HK-2 (cell line): ENCODE measurements around the gene RASA3.
"Not testable (repeated sequence)": the region's sequence is repeated elsewhere in the genome, so short reads cannot be mapped to it uniquely, and the experiment has no call there.

Experiments
- DNase-seq: peaks from one replicate; pipeline ENCODE4 v3.0.0-alpha.2; 2018; ENCODE audit not compliant: unreplicated experiment

RASA3 gene

GRCh38 chr13:114081761-114082681 lies 50.4 kb downstream of the RASA3 start:
- no peak for DNase-seq

- DNase-seq: no peak
These were observed 51.5 kb downstream of the RASA3 start for GRCh38 chr13:114080739-114081561.

DNA sequence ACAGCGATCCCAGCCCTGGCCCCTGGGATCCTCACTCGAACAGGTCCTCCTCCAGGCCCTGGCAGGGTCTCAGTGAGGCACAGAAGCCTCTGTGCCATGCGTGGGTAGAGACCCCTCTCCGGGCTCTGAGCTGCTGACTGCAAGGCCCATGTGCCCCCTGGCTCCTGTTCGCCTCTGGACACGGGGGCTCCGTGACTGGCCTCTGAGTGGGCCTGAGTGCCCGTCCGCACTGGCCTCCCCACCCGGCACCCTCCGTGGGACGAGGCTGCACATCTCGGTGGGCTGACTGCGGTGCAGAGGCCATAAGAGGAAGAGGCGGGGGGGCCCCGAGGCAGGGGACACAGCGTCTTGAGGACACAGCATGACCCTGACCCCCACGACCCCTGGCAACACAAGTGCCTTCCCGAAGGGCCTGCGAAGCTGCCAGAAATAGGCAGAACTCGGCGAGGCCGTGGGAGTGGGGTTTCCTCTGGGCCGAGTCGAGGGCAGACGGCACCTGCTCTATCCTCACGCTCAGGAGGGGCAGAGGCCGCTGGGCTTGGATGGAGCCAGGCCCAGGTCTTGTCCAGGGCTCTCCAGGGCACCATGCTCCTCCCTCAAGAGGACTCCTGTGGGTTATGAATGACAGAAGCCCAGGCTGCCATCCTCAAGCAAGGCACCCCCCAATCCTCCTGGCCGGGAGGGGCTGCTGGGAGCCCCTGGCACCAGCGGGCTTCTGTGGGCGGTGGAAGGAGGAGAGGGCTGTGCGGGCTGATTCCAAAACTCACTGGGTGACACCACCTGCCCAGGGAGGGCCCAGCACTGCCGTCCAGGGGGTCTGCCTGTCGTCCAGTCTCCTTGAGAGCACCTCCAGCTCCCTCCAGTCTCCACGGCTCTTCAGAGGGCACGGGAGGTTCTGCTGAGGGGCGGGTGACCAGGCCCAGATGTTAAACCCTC lies 52.6 kb downstream of the RASA3 start:
- DNase-seq: no peak

DNA sequence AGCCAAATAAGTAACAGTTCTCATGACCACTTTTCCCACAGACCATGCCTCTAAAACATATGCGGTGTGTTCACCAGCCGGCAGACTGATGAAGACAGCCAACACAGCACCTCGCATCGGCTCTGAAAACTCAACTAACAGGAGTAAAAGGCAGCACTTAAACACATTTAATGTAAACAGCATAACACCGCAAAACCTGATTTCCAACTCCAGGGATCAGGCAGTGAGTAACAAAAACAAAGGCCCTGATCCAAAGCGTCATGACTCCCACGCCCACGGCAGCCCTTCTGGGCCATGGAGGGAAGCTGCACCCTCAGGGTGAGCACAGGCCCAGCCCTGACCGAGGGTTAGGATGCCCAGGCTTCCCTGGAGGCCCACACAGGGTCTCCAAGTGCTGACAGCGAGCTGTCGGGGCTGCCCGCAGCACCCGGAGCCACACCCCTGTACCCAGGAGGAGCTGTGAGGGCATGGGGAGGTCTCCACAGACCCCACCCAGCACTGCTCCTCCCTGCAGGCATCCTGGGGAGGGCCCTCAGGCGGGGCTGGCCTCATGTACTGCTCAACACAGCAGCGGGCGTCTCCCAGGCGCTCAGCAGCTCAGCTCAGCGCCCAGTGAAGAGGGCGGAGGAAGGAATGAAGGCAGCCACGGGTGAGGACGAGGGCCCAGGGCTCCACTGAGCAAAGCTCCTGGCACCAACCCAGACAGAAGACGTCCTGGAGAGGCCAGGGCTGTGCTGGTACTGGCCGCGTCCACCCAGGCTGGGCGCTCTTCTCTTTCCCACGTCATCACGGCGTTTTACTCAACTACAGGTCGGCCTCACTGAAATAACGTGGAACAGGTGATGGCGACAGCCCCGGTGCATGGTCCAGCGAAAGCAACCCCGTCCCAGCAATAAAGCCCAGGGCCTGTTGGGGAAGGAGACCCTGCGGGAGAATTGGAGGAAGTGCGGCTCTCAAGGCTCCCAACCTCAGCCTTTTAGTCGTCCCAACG lies 53.7 kb downstream of the RASA3 start:
- no peak for DNase-seq

DNA sequence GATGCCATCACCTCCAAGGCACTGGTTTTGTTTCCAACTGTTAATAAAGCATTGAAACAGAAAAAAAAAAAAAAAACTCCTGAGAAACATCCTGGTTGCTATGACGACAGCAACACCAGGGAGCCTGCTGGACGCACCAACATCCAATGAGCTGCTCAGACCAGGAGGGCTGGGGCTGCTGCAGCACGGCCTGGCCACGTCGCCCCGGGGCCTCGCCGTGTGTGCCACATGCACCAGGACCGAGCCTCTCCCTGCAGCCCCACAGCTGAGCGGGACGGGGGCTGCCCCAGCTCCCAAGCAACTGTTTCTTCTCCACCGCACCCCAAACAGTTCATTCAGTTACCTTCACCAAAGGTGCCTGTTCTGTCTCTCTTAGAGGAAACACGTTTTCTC lies 54.5 kb downstream of the RASA3 start:
- no peak for DNase-seq

- no peak for DNase-seq
These were observed 55.1 kb downstream of the RASA3 start for GRCh38 chr13:114077099-114077932.

GRCh38 chr13:114076329-114077090 lies 55.9 kb downstream of the RASA3 start:
- DNase-seq: no peak

- DNase-seq: not testable (repeated sequence)
These were observed 56.6 kb downstream of the RASA3 start for GRCh38 chr13:114075811-114076210.

DNA sequence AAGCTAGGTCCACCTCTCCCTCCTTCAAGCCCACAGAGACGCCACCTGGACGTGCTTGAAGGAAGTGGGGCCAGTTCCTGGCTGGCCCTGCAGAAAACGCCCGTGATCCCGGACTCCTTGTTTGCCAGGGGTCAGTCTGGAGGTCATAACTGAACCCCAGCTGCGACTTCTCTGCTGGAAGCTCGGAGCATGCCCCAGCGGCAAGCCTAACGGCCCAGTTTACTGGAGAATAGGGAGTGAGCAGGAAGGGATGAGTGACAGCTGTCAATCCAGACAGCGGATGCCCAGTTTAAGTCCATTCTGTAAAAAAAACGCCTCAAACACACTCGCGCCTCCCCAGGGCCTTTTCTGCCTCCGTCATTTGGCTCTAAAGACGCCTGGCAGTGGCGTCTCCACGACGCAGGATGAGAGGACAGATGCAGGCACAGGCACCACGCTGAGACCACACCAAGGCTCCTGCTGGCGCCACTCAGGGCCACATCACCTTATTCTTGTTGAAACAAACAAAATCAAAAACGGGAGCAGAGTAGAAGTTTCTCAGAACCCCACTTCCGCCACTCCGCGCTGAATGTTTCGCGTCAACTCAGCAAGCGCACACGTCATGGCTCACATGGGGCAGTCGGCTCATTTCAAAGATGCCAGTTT lies 57.6 kb downstream of the RASA3 start:
- no peak for DNase-seq

DNA sequence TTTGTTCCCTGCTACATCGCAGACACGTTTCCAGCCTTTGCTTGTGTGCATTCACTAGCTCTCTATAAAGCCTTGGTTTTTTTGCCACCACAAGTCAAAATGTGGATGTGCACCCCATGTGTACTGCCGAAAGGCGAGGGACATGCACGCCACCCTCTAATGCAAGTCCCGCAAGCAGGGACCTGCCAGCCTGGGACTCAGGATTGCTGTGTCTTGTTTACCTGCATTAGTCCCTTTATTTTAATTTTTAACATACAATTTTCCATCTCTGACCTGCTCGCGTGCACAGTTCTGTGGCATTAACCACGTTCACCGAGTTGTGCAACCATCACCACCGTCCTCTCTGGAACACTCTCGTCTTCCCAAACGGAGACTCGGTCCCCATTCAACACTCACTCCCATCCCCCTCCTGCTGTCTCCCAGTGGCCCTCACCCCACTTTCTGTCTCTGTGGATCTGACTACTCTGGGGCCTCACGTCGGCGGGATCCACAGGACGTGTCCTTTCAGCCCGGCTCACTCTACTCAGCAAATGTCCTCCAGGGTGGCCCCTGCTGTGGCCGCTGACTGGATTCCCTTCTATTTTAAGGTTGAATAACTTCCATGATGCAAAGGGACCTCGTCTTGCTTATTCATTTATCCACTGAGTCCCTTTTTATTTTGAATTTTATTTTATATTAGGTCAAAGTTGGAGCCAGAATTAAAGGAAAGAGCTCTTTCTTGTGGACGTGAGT lies 58.4 kb downstream of the RASA3 start:
- no peak for DNase-seq

DNA sequence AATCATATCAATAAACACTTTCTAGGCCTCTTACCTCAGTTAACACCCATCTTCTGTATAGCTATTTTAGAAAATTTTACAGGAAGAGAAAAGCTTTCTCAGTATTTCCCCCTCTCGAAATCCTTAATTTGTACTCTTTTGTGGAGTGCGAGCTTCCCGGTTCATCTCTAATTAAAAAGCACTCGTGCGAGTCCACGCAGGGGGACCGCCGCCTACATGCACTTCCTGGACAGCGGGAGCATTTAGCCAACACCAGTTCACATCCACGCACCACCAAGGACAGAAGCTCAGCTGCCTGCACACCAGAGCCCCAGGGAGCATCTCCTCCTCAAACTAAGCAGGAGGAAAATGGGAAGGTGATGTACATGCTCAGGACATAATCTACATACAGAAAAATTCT lies 60.0 kb downstream of the RASA3 start:
- no peak for DNase-seq

DNA sequence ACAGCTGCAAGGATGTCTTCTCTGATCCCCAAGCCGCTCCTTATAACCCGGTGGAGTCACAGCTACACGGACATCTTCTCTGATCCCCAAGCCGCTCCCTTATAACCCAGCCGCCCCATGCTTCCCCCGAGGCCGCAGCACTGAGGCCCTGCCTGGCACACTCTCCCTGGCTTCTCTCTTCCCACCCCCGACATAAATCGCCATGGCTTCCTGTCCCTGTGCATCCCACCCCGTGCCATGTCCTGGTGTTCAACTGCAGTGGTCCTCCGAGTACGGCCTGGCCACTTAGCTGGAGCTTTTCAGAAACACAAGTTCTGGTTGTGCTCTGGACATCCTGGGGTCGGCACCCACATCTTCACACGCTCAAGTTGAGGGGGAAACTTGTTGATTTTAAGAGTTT lies 60.4 kb downstream of the RASA3 start:
- no peak for DNase-seq

- no peak for DNase-seq
These were observed 61.0 kb downstream of the RASA3 start for GRCh38 chr13:114071410-114071809.

DNA sequence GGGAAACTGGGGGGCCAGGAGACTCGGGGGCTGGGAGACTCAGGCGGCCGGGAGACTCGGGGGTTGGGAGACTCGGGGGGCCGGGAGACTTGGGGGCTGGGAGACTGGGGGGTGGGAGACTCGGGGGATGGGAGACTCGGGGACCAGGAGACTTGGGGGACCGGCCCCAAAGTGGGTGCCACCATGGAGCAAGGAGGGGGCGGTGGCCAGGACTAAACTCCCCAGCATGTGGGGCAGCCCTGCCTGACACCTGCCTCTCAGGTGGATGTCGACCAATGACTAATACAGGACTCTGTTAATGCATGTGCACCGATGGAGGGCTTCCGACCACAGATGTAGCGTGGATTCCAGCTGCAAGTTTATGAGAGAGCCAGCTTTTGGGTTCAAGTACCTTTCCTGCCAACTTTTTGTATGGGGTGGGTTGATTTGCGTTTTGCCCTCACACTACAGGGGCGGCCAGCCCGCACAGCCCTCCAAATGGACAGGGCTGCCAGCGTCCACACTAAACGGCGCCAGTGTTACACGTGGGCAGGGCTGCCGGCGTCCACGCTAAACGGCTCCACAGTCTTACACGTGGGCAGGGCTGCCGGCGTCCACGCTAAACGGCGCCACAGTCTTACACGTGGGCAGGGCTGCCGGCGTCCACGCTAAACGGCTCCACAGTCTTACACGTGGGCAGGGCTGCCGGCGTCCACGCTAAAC lies 62.2 kb downstream of the RASA3 start:
- no peak for DNase-seq

DNA sequence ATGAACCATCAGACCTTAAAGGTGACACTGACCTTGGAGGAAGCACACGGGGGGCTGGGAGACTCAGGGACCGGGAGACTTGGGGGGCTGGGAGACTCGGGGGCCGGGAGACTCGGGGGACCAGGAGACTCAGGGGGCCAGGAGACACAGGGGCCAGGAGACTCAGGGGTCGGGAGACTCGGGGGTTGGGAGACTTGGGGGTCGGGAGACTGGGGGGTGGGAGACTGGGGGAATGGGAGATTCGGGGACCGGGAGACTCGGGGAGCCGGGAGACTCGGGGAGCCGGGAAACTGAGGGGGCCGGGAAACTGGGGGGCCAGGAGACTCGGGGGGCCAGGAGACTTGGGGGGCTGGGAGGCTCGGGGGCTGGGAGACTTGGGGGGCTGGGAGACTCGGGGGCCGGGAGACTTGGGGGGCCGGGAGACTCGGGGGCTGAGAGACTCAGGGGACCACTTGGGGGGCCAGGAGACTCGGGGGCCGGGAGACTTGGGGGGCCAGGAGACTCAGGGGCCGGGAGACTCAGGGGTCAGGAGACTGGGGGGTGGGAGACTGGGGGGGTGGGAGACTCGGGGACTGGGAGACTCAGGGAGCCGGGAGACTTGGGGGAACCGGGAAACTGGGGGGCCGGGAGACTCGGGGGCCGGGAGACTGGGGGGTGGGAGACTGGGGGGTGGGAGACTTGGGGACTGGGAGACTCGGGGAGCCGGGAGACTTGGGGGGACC lies 62.9 kb downstream of the RASA3 start:
- DNase-seq: no peak

DNA sequence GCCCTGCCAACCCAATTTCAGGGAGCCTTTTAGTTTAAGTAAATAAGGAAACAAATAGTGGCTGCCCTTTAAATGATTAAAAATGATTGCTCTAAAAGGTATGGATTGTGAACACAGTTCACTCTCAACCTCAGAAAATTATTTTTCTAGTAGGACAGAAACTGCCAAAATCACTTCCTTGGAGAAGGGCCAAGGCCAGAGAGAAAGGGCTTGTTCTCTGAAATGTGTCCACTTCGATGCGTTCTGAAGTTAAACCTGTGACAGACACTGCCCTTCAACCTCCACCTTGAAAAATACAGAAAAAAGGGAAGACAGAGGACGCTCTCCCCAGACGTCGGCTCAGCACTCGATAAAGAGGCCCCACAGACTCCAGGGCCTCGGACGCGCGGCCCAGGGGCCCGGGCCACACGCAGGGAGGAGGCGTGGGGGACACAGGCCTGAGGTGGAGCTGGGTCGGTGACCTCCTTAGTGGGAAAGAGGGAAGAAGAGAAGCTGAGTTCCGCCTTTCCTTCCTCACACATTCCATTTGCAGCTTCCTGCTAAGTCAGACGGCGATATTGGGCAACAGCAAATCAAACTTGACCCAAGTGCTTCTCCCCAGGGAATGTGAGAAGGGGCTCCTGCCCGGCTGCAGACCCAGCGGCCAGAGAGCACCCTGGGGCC lies 63.6 kb downstream of the RASA3 start:
- DNase-seq: no peak
